AG08395 (cell line): ENCODE measurements around the gene BLM.

Experiments
- DNase-seq: peaks from one replicate; pipeline ENCODE4 v3.0.0; 2012; ENCODE audit warnings: mixed read lengths, low spot score

Gene BLM

GRCh38 chr15:90790057-90790456, 72.9 kb downstream of the BLM start:
- no peak for DNase-seq

DNA sequence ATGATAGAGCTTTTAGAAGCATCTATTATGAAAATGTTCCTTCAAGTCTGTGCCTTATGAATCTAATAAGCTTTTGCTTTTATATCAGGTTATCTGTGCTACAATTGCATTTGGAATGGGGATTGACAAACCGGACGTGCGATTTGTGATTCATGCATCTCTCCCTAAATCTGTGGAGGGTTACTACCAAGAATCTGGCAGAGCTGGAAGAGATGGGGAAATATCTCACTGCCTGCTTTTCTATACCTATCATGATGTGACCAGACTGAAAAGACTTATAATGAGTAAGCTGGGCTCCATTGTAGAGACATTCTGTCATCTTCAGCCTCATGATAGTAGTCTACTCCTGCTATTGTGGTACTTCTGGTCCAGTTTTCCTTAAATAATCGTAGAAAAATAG, 73.4 kb downstream of the BLM start:
- no peak for DNase-seq

- no peak for DNase-seq
These were observed 77.4 kb downstream of the BLM start for GRCh38 chr15:90794538-90794937.

DNA sequence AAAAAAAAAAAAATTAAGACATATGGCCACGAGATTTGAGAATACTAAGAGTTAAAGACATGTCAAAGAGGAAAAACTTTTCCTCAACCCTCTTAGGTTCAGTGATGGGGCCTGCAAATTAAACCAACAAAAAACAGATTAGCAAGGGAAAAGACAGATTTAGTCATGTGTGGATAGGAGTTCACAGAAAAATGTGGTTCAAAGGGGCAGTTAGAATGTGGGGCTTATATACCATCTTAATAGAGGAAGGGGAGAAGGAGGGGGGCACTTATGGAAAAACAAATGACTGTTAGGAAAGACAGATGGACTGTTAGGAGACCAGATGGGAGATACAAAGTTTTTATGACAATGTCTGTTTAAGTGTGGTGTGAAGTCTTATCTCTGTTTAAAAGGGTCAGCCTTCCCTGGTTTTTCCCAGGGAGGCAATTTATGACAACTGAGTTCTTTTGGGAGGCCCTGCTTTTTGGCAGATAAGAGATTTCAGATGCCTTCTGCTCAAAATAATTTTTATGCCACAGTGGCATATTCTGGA, 82.6 kb downstream of the BLM start:
- DNase-seq: no peak

DNA sequence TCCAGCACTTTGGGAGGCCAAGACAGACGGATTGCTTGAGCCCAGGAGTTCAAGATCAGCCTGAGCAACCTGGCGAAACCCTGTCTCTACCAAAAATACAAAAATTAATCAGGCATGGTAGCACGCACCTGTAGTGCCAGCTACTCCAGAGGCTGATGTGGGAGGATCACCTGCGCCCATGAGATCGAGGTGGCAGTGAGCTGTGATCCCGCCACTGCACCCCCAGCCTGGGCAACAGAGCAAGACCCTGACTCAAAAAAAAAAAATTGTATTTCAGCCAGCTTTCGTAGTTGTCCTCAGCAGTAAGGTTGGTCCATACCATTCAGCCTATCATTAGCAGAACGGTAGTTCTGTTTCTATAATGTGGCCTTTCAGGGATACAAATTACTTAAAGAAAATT, 84.7 kb downstream of the BLM start:
- DNase-seq: no peak

GRCh38 chr15:90807074-90807785, 90.1 kb downstream of the BLM start:
- DNase-seq: no peak

DNA sequence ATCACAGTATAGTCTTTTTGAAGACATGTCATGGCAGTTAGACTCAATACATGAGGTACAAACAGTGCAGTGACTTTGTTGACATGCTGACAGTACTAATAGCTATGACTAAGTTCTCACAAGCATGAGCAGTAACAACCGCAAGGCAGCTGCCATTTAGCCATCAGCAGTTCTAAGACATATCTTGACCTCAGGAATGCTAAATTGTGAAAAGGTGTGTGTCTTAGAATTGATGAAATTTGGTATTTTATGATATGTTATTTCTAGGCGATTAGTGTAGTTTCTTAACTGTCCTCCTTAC, 90.6 kb downstream of the BLM start:
- no peak for DNase-seq

DNA sequence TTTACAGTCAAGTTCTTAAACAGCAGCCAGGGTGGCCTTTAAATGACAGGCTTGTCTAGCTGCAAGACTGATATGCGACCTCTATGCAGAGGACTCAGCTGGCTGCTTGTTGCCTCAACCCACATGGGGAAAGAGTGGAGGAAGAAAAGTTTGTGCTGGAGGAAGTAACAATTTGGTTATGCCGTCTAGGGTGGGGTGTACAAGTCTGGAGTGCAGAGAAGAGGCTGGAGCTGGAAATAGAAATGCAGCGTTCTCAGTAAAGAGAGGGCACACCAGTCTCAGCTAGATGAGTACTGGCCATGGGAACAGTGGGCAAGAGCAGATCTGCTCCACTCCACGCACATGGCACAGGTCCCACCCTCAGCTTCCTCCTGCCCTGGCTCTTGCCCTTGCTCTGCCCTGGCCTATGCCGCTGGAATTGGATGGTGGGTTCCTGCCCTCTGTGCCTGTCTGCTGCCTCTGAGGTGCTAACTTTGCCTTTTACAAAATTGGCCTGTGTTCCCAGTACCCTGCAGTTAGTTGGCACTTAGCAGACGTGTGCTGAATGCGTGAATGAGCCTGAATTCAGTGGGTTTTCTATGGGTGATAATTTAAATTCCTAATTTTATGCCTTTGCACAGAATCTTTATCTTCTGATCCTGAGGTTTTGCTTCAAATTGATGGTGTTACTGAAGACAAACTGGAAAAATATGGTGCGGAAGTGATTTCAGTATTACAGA, 91.5 kb downstream of the BLM start:
- DNase-seq: no peak

- DNase-seq: no peak
These were observed 92.4 kb downstream of the BLM start for GRCh38 chr15:90809536-90809935.

GRCh38 chr15:90810354-90810753, 93.2 kb downstream of the BLM start:
- DNase-seq: no peak

DNA sequence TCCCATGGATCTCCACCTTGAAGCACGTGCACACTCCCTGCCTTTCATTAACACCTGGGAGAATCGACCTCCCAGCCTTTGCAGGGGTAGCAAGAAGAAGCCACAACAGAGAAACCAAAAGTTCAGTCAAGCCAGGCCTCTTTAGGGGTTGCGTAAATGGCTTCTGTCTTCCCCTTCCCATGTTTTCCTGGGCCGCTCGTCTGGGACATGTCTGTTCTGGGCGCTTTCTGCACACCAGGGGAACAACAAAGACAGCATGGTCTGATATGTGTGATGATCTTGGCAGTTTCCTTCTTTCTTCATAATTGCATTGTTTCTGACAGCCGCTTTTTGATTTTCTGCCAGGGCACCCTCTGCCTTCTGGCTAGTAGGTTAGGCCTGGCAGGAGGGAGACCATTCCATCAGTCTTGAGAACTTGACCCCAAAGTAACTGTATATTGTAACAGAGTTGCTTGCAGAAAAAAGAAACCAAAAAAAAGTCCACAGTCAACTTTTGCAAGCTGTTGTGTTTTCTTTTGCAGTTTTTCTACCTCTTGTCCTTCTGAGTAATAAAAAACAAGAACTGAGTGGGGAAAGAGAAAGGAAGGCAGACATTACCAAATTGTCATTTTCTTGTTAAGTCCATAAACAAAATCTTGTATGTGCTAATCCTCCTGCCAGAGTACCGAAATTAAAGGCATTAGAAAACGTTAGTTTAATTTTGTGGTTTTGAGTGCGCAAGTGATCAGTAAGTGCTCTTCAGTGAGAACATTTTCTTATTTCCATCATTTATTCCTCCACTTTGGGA, 95.2 kb downstream of the BLM start:
- no peak for DNase-seq

GRCh38 chr15:90812958-90813265, 95.8 kb downstream of the BLM start:
- DNase-seq: no peak

DNA sequence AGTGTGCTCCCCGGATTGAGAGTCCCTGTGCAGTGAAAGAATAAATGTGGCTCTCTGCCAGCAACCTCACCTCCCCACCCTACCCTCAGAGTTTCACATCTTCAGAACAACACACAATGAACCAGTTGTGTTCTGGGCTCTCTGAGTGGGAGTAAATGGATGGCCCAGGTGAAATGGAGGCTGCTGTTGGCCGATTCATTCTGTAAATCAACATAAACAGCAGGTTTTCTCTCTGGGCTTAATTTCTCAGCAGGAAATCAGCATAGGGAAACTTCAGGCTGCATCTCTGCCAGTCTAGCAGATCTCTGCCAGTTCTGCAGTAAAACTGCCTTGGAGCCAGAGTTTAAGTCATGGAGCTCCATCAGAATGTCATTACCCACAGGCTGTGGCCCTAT, 96.6 kb downstream of the BLM start:
- DNase-seq: no peak

GRCh38 chr15:90814191-90814821, 97.2 kb downstream of the BLM start:
- no peak for DNase-seq

GRCh38 chr15:90816401-90817116, 99.4 kb downstream of the BLM start:
- DNase-seq: no peak

DNA sequence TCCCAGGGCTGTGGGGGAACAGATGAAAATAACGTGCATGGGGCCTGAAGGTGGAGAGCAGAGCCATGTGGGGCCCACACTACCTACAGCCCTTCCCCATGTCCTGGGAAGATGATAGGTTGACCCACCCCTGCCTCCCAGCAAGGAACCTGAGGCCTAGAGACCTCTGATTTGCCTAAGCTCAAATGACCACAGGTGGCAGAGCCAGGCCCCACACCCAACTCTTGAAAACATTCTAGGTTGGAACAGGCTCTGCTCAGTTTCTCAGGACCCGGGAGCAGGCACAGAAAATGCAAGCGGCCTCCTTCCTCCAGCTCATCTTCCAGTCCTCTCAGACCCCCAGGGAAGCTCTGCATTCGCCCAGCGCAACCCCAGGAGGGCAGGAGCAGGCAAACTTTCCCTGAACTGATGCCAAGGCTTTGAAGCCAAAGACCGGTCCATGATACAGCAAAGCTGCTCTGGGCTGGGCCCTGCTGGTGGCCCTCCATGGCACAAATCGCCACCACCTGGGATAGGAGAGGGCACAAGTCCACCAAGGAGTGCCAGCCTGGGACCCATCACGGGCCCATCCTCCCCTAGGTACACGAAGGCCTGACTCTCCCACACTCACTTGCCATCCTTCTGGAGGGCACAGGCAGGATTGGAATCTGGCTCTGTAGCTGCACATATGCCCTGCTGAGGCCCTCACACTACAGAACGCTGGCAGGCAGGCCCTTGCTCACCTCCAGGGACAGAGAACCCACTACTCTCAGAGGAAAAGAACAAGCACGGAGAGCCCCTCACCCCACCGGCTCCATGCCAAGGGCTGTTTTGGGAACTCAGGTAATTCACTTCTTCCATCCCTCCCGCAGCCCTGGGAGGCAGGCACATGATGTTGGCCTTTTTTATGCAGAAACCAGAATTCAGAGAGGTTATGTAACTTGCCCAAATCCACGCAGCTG, 100.2 kb downstream of the BLM start:
- DNase-seq: no peak

GRCh38 chr15:90818251-90819210, 101.4 kb downstream of the BLM start:
- no peak for DNase-seq

DNA sequence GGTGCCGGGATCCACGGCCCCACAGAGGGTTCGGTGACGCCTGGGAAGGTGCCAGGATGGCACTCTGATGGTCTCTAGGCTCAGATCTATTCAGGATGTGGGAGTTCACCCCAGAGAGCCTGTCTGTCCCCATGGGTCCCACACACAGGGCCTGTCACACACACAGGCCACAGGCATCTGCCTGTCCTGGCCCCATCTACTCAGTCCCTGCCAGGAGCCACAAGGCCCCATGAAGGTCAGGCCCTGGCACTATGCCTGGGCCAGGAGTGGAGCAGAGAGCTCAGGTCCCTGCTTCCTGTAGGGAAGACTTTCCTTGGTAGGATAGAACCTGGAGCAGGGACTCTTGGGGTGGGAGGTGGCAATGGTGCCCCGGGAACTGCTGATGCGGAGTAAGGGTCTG, 102.2 kb downstream of the BLM start:
- no peak for DNase-seq

DNA sequence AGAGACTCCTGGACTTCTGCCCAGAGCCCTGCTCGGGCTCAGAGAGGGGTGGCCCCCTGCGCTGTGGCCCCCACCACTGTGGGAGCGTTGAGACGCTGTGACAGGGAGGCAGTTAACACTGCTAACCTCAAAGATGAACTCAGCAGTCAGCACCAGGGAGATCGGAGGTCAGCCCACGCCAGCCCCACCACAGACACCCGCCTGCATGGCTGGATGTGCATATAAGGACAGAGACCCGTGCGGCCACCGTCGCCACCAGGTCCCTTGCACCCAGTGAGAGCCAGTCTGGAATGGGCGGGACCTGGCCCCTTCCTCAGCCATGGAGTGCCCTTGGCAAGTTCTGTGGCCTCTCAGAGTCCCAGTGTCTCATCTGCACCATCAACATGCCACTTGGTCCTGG, 102.7 kb downstream of the BLM start:
- DNase-seq: no peak

GRCh38 chr15:90820481-90820880, 103.3 kb downstream of the BLM start:
- DNase-seq: no peak
